ENCODE results near the gene CEP131.

- TF ChIP-seq SP1 (IDR thresholded peaks at IDR 0.05) (no peak), ZNF384 (IDR thresholded peaks at IDR 0.05) (no peak), TARDBP (IDR thresholded peaks at IDR 0.05) (no peak), PKNOX1 (IDR thresholded peaks at IDR 0.05) (no peak), FOXM1 (IDR thresholded peaks at IDR 0.05; ENCODE audit: borderline replicate concordance) (no peak), FOXK2 (IDR thresholded peaks at IDR 0.05) (no peak), SUZ12 (IDR thresholded peaks at IDR 0.05) (no peak), NFRKB (IDR thresholded peaks at IDR 0.05) (no peak)
Observed at GRCh38 chr17:81222620-81222905, 202 bp downstream of the CEP131 start.
